Hepatocyte (in vitro differentiated cells): ENCODE data around the gene ASMT. TPM values are rescaled to one million over a fixed set of nuclear protein-coding genes. Genes with fewer than 3 reads are reported as not detected.

Experiments
- DNase-seq: peaks from one replicate; pipeline ENCODE4 v3.0.0-alpha.2; 2016; ENCODE audit warnings: low spot score
- H2AFZ ChIP-seq: fragments of 200-600 bp; sonication (generic); 2 replicates; pipeline ENCODE4 v1.6.0; 2016; ENCODE audit warnings: antibody characterized with exemption, mild to moderate bottlenecking
- H3K27ac ChIP-seq: fragments of 200-600 bp; sonication (generic); 2 replicates; pipeline ENCODE4 v1.5.1; 2016; ENCODE audit warnings: mild to moderate bottlenecking
- H3K27me3 ChIP-seq: fragments of 200-600 bp; sonication (generic); 2 replicates; pipeline ENCODE4 v1.6.1; 2016
- H3K36me3 ChIP-seq: fragments of 200-600 bp; sonication (generic); replicated peaks from 2 replicates; pipeline ENCODE4 v1.5.1; 2016; ENCODE audit warnings: low read depth; ENCODE audit not compliant: insufficient read depth
- H3K4me1 ChIP-seq: fragments of 200-600 bp; sonication (generic); 2 replicates; pipeline ENCODE4 v1.5.1; 2016; ENCODE audit warnings: mild to moderate bottlenecking, moderate library complexity; ENCODE audit not compliant: insufficient read depth
- H3K4me2 ChIP-seq: fragments of 200-600 bp; sonication (generic); 2 replicates; pipeline ENCODE4 v1.6.0; 2016
- H3K4me3 ChIP-seq: fragments of 200-600 bp; sonication (generic); 2 replicates; pipeline ENCODE4 v1.5.1; 2016; ENCODE audit warnings: mild to moderate bottlenecking
- H3K79me2 ChIP-seq: fragments of 200-600 bp; sonication (generic); 2 replicates; pipeline ENCODE4 v1.6.0; 2017; ENCODE audit warnings: mild to moderate bottlenecking
- H3K9me2 ChIP-seq: fragments of 200-600 bp; sonication (generic); replicated peaks from 2 replicates; pipeline ENCODE4 v1.6.0; 2017; ENCODE audit warnings: mild to moderate bottlenecking; ENCODE audit not compliant: insufficient read depth
- H3K9me3 ChIP-seq: fragments of 200-600 bp; sonication (generic); 2 replicates; pipeline ENCODE4 v1.5.1; 2016; ENCODE audit warnings: low read depth, mild to moderate bottlenecking
- H4K20me1 ChIP-seq: fragments of 200-600 bp; sonication (generic); 2 replicates; pipeline ENCODE4 v1.6.0; 2016; ENCODE audit warnings: mild to moderate bottlenecking; ENCODE audit not compliant: insufficient read depth, poor library complexity, severe bottlenecking
- EZH2 ChIP-seq: fragments of 200-600 bp; sonication (generic); IDR thresholded peaks from 2 replicates; pipeline ENCODE4 v1.6.1; 2016; ENCODE audit warnings: antibody characterized with exemption, mild to moderate bottlenecking, borderline replicate concordance
- EZH2phosphoT487 ChIP-seq: fragments of 200-600 bp; sonication (generic); IDR thresholded peaks from one replicate; pipeline ENCODE4 v1.6.1; 2018; ENCODE audit warnings: antibody characterized with exemption, mild to moderate bottlenecking, low read depth, moderate library complexity; ENCODE audit not compliant: unreplicated experiment, severe bottlenecking
- WGBS: methylation state at CpG from one replicate; pipeline ENCODE4 v1.1.6; 2016; ENCODE audit warnings: low lambda C conversion rate; ENCODE audit errors: missing lambda C conversion rate; 5-methylcytosine and 5-hydroxymethylcytosine counted together
- polyA plus RNA-seq: library from polyadenylated mRNA; unstranded; fragments of >200 nt; fragmentation: Nextera tagmentation; extraction: Ambion mirVana; gene quantifications from 2 replicates; pipeline ENCODE4 v1.2.1, GENCODE V29; 2016
- total RNA-seq: library from RNA; depleted of rRNA; stranded (reverse); fragments of >200 nt; gene quantifications from 2 replicates; pipeline ENCODE4 v1.2.3, GENCODE V29; 2014
- TF ChIP-seq, protein P1 (sequence below): fragments of 200-600 bp; sonication (generic); IDR thresholded peaks from 2 replicates; pipeline ENCODE4 v1.5.1; 2016; ENCODE audit warnings: antibody characterized with exemption, mild to moderate bottlenecking; ENCODE audit not compliant: poor library complexity

ASMT gene
- total and polyA plus RNA-seq, 2 experiments from 2014 or later = not detected

DNA sequence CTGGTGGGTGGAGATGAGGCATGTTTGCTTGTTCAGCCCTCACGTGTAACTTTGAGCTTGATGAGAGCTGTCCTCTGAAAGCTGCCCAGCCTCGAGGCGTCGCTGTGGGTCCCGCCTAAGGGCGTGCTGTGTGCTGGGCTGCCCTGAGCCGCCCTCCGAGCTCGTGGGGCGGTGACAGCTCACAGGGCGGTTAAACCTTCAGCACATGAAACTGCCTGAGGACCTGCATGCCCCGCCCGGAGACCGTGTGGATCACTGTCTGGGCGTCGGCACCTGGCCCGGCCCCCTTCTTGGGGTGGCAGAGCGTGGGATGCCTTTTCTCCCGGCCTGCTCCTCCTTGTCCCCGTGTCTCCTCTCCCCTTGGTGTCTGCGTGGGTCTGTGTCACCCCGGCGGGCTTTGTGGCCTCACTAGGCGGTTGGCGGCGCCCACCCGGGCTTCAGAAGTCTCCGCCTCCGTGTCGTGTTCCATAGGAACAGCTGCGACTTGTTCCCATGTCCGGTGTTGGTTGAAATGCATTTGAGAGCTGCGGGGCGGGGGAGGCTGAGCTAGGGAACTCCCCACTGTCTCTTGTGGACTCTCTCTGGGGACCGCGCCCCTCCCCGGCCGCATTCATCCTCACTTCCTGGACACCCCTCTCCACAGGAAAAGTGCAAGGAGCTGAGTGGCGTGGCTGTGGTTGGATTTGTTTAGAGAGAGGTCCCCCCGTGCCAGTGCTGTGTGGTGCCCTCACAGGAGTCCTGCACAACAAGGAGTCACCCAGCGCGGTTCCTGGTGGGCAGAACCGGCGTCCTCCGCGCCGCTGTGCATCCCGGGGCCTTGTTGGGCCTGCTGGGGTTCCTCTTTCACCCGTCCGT lies 16.6 kb upstream of the ASMT start:
- no peak for DNase-seq
- 94% methylated on average over 46 of the region's 50 CpGs for WGBS

DNA sequence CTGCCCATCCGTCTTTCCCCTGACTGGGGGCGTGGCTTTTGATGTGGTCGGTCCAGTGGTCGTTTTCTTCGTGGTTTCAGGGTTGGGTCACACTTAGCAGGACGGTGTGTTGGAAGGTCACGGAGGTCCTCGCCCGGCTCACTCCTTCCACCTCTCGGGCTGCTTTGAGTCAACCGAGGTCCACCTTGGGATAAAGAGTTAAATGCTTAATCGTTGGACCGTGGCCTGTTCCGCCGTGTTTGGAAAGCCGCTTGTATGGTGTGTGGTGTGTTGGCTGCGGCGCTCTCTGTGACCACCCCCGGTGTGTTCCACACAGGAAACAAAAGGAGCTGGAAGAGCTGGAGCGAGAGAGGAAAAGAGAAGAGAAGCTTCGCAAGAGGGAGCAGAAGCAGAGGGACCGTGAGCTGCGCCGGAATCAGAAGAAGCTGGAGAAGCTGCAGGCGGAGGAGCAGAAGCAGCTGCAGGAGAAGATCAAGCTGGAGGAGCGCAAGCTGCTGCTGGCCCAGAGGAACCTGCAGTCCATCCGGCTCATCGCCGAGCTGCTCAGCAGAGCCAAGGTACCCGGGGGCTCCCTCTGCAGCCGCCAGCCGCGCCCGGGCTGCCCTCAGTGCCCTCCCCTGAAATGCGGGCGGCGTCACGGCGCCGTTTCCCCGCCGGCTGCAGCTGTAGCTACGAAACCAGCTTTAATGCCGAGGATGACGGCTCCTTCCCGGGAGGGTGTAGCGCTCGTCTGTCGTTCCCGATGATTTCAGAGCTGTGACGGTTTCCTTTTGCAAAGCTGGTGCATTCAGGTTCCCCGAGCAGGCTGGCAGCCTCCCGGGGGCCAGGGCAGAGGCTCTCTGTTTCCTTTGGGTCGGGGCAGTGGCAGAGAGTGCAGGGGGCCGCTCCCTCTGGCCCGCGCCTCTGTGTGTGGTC lies 15.7 kb upstream of the ASMT start:
- Histone ChIP-seq H4K20me1 (peaks cover 44% of the 10 kb centered on the region), H3K4me1 (no peaks in the 10 kb centered on the region), H3K27ac (no peak overlapping the region), H3K27me3 (no peaks in the 10 kb centered on the region), H3K4me2 (no peak overlapping the region), H3K36me3 (peaks cover 3% of the 10 kb centered on the region), H2AFZ (no peak overlapping the region), H3K9me2 (no peaks in the 10 kb centered on the region), H3K79me2 (peaks cover 32% of the 10 kb centered on the region), H3K4me3 (no peak overlapping the region), H3K9me3 (peaks cover 3% of the 10 kb centered on the region)
- no peak for DNase-seq
- no peak for TF ChIP-seq EZH2
- TF ChIP-seq EZH2phosphoT487 = no peak
- TF ChIP-seq, protein P1, sequence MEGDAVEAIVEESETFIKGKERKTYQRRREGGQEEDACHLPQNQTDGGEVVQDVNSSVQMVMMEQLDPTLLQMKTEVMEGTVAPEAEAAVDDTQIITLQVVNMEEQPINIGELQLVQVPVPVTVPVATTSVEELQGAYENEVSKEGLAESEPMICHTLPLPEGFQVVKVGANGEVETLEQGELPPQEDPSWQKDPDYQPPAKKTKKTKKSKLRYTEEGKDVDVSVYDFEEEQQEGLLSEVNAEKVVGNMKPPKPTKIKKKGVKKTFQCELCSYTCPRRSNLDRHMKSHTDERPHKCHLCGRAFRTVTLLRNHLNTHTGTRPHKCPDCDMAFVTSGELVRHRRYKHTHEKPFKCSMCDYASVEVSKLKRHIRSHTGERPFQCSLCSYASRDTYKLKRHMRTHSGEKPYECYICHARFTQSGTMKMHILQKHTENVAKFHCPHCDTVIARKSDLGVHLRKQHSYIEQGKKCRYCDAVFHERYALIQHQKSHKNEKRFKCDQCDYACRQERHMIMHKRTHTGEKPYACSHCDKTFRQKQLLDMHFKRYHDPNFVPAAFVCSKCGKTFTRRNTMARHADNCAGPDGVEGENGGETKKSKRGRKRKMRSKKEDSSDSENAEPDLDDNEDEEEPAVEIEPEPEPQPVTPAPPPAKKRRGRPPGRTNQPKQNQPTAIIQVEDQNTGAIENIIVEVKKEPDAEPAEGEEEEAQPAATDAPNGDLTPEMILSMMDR = no peak
- WGBS = 98% methylated on average over 57 of the region's 57 CpGs

More for the DNA sequence above, 16.6 kb upstream of the ASMT start:
- Histone ChIP-seq H3K79me2 (peaks cover 41% of the 10 kb centered on the region), H3K27me3 (no peaks in the 10 kb centered on the region), H4K20me1 (peaks cover 53% of the 10 kb centered on the region), H3K27ac (no peak overlapping the region), H3K9me3 (peaks cover 3% of the 10 kb centered on the region), H3K4me3 (no peak overlapping the region), H3K4me1 (peaks cover 6% of the 10 kb centered on the region), H3K4me2 (no peak overlapping the region), H3K9me2 (no peaks in the 10 kb centered on the region), H2AFZ (no peak overlapping the region), H3K36me3 (peaks cover 3% of the 10 kb centered on the region)
- TF ChIP-seq EZH2phosphoT487 (no peak), EZH2 (no peak)
- TF ChIP-seq, protein P1 = no peak

DNA sequence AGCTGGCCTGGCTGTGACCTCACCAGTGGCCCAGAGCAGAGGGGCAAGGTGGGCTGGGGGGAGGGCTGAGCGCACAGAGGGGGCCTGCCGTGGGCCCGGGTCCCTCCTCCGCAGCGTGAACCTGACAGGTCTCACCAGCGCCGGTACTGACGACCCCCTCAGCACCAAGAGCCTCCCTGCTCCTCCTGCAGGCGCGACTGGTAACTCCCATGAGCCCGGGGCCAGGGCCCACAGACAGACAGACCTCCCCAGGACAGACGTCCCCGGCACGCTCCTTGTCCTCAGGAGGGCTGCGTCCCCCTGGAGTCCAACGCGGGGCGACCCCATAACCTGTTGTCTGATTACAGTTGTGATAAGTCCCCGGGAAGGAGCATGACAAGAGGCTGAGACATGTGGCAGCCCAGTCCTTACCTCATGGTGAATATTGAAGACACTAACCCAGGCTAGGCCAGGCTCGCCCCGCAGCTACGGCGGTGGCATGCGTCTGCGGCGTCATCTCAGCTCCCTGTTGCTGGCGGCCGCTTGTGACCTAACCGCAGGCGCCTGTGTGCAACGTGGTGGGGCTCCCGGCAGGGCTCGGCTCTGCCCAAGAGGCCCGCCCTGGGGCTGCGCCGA lies 15.0 kb upstream of the ASMT start:
- Histone ChIP-seq H3K4me3 (no peak overlapping the region), H4K20me1 (peaks cover 36% of the 10 kb centered on the region), H3K79me2 (peaks cover 25% of the 10 kb centered on the region), H3K4me1 (no peaks in the 10 kb centered on the region), H3K27me3 (no peaks in the 10 kb centered on the region), H3K9me3 (peaks cover 3% of the 10 kb centered on the region), H2AFZ (no peak overlapping the region), H3K9me2 (no peaks in the 10 kb centered on the region), H3K27ac (no peak overlapping the region), H3K36me3 (peaks cover 3% of the 10 kb centered on the region), H3K4me2 (no peak overlapping the region)
- DNase-seq = no peak
- TF ChIP-seq EZH2 (no peak), EZH2phosphoT487 (no peak)
- TF ChIP-seq, protein P1 = no peak
- WGBS = 96% methylated on average over 24 of the region's 36 CpGs
